Stomach (tissue), 19 donors: ENCODE data around the gene TIMM8A. TPM values are rescaled to one million over a fixed set of nuclear protein-coding genes. Genes with fewer than 3 reads are reported as not detected.
A peak's percentile ranks its signal among the peaks of the same experiment; 100 is the strongest.

Experiments
- DNase-seq, 2 donors: peaks; one replicate each; pipeline versions ENCODE4 v3.0.0 to v3.0.0-alpha.2; 2013 to 2019
- H3K27ac ChIP-seq, 5 donors: fragments of 200-600 bp in 4 of 5; sonication (generic) in 4 of 5; one replicate each; pipeline ENCODE4 v1.5.1; 2013 to 2019; ENCODE audit warnings: mild to moderate bottlenecking in 1 of 5, moderate library complexity in 1 of 5
- H3K27me3 ChIP-seq, 3 donors: fragments of 200-600 bp; sonication (generic); one replicate each; pipeline ENCODE4 v1.5.1; 2017 to 2019; ENCODE audit warnings: mixed run types in 1 of 3
- H3K36me3 ChIP-seq, 4 donors: fragments of 200-600 bp; sonication (generic); 1 replicate in 3 of 4; 2 replicates in 1 of 4; pipeline ENCODE4 v1.5.1; 2016 to 2019
- H3K4me1 ChIP-seq, 4 donors: fragments of 200-600 bp; sonication (generic); one replicate each; pipeline ENCODE4 v1.5.1; 2016 to 2019
- H3K4me3 ChIP-seq, 4 donors: fragments of 200-600 bp; sonication (generic) in 3 of 4; one replicate each; pipeline ENCODE4 v1.5.1; 2016 to 2019; ENCODE audit warnings: mild to moderate bottlenecking in 1 of 4
- H3K9me3 ChIP-seq, 4 donors: fragments of 200-600 bp; sonication (generic); one replicate each; pipeline ENCODE4 v1.5.1; 2016 to 2019
- EP300 ChIP-seq: sonication (generic); formaldehyde crosslinking; IDR thresholded peaks from one replicate; pipeline ENCODE4 v1.6.1; 2017; ENCODE audit warnings: antibody characterized with exemption
- POLR2A ChIP-seq, 4 donors: fragments of 450-650 bp; IDR thresholded peaks; one replicate each; pipeline ENCODE4 v1.6.1; 2016; ENCODE audit warnings: antibody characterized with exemption in 4 of 4, control low read depth in 2 of 4, mild to moderate bottlenecking in 1 of 4, moderate library complexity in 1 of 4
- POLR2AphosphoS5 ChIP-seq, 3 donors: sonication (generic); formaldehyde crosslinking; IDR thresholded peaks; one replicate each; pipeline ENCODE4 v1.6.1; 2016; ENCODE audit warnings: antibody characterized with exemption in 3 of 3
- WGBS, 5 donors: extraction: QIAGEN DNeasy Blood & Tissue Kit in 3 of 5; methylation state at CpG; one replicate each; pipeline versions ENCODE4 v1.1.5 to v1.1.7; 2013 to 2018; 5-methylcytosine and 5-hydroxymethylcytosine counted together
- intact Hi-C: fragments of 100-400 bp; cut with DNase I; formaldehyde crosslinking; loops from one replicate; pipeline ENCODE4 v1.15.1; 2023; ENCODE audit warnings: low total_unique reads
- long read RNA-seq, 10 donors: transcript quantifications; one replicate each; lab custom pipeline, GENCODE V29; 2026
- polyA plus RNA-seq, 3 donors: library from polyadenylated mRNA; stranded (reverse); fragments of 200-250 nt; gene quantifications; one replicate each; pipeline ENCODE4 v1.2.3, GENCODE V29; 2013
- total RNA-seq, 5 donors: library from RNA; depleted of rRNA; stranded (reverse); fragments of >200 nt; gene quantifications; one replicate each; pipeline versions ENCODE4 v1.1.0 to v1.2.3, GENCODE V29; 2014 to 2016
- TF ChIP-seq, protein P1 (sequence below), 7 experiments: fragments of 450-650 bp in 4 of 7; fragments of 200-600 bp in 3 of 7; sonication (generic) in 3 of 7; IDR thresholded peaks; one replicate each; pipeline ENCODE4 v1.5.1; 2016 to 2019; ENCODE audit warnings: antibody characterized with exemption in 7 of 7, control low read depth in 2 of 7, mild to moderate bottlenecking in 1 of 7
- donor health status: healthy with polysubstance abuse.
- donor health status: Bipolar disorder and iron deficiency.
- donor health status: healthy.

The TIMM8A gene
- total RNA-seq (1 to 10 TPM in 4 of 5 donors, not detected in 1; 4.6 to 8.8 (median 7.2) TPM), polyA plus RNA-seq (10 to 100 TPM in 1 of 3 donors, 1 to 10 TPM in 2; 6.9 to 10.9 (median 9.3) TPM)
- long read RNA-seq, donor 1, partial matches to known transcripts: 0 of 3 reads
- long read RNA-seq, donor 1, other reads (novel, unspliced or antisense): 0 of 3 reads
- long read RNA-seq, donor 2, partial matches to known transcripts: 0 of 3 reads
- long read RNA-seq, donor 2, other reads (novel, unspliced or antisense): 0 of 3 reads
- long read RNA-seq, donor 3, transcript TIMM8A-205 (2 exons, 1,194 nt): major isoform, 5 of 5 reads
- long read RNA-seq, donor 3, partial matches to known transcripts: 0 of 5 reads
- long read RNA-seq, donor 3, other reads (novel, unspliced or antisense): 0 of 5 reads
- long read RNA-seq, donor 4: 0 reads
- long read RNA-seq, donor 5, transcript TIMM8A-205 (2 exons, 1,194 nt): major isoform, 6 of 6 reads
- long read RNA-seq, donor 5, partial matches to known transcripts: 0 of 6 reads
- long read RNA-seq, donor 5, other reads (novel, unspliced or antisense): 0 of 6 reads
- long read RNA-seq, donor 6, transcript TIMM8A-205 (2 exons, 1,194 nt): major isoform, 8 of 9 reads
- long read RNA-seq, donor 6, partial matches to known transcripts: 0 of 9 reads
- long read RNA-seq, donor 6, other reads (novel, unspliced or antisense): 0 of 9 reads
- long read RNA-seq, donor 7, transcript TIMM8A-205 (2 exons, 1,194 nt): major isoform, 5 of 6 reads
- long read RNA-seq, donor 7, partial matches to known transcripts: 0 of 6 reads
- long read RNA-seq, donor 7, other reads (novel, unspliced or antisense): 0 of 6 reads
- long read RNA-seq, donor 8, transcript TIMM8A-205 (2 exons, 1,194 nt): major isoform, 7 of 8 reads
- long read RNA-seq, donor 8, partial matches to known transcripts: 0 of 8 reads
- long read RNA-seq, donor 8, other reads (novel, unspliced or antisense): 0 of 8 reads
- long read RNA-seq, donor 9, transcript TIMM8A-205 (2 exons, 1,194 nt): major isoform, 7 of 7 reads
- long read RNA-seq, donor 9, partial matches to known transcripts: 0 of 7 reads
- long read RNA-seq, donor 9, other reads (novel, unspliced or antisense): 0 of 7 reads
- long read RNA-seq, donor 10, partial matches to known transcripts: 0 of 1 reads
- long read RNA-seq, donor 10, other reads (novel, unspliced or antisense): 0 of 1 reads

DNA sequence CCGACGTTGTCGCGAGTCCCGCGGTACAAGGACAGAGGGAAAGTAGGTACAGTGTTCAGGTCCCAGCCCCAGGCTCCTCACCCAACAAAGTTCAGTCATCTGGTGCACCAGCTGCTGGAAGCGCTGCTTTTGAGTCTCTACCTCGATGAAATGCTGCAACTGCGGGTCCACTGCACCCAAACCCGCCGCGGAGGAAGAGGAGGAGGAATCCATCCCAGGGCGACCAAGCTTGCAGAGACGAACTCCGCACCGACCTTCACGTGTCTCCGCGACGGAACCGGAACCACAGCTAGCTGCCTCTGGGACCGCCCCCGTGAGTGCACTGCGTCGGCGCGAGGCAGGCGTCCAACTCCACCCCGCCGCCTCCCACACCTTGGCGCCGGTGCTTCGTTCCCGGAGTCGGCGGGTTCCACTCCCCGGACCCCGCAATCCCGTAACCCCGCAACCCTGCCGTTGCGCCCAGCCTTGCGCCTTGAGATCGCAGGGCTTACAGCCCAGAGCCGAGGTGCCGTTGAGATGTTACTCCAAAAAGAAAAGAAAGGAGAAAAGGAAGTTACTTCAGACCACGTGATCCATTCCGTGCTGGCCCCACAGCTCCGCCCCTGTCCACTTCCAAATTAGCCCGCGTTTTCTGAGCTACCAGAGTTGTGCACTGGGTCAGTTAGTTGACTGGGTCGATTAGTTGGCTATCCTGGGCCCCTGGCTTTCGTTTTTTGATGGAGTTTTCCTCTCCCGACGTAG lies at the start of gene TIMM8A:
Gene TIMM8A (minus strand): TSS at position 291 of the 741 bp plus-strand sequence. CDS start 78 bp downstream, at position 213.
- DNase-seq: peak; percentile 78 to 93
- intact Hi-C loops: no loop called here
- 0 to 48% (median 4%) methylated on average over 8 to 55 of the region's 55 CpGs for WGBS, 5 donors

DNA sequence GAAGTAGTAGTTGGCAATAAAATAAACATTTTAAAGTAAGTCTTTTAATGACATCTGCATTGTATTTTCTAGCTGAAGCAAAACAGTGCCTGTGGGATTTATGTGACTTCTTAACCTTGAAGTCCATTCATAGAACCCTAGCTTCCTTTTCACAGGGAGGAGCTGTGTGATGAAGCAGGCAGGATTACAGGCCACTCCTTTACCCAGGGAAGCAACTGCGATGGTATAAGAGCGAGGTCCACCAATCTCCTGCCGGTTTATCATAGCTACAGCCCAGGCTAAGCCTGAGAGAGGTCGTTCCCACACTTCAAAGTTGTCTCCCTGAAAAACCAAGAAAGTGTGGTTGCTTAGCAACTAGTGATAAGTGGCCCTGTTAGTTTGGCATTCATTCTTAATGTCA lies 49.2 kb upstream of the TIMM8A start:
- H3K27ac ChIP-seq: no peak overlapping the region
- DNase-seq: no peak
- peaks cover 0 to 4% (median 0%) of the 10 kb centered on the region in 3 donors for H3K27me3 ChIP-seq

More for the DNA sequence above, at the start of gene TIMM8A:
- H3K27ac ChIP-seq: peak within 1 kb of the TSS; percentile 84 to 90 (median 86)
- H3K4me3 ChIP-seq: peak within 1 kb of the TSS; percentile 54 to 77 (median 70)
- TF ChIP-seq EP300: no peak
- TF ChIP-seq POLR2AphosphoS5 (IDR thresholded peaks at IDR 0.05): peak; percentile 33 to 85 (median 63)
- peaks cover 0 to 17% (median 1%) of the 10 kb centered on the region in 4 donors for H3K36me3 ChIP-seq
- no peaks in the 10 kb centered on the region for H3K27me3 ChIP-seq
- peaks cover 0 to 18% (median 6%) of the 10 kb centered on the region in 4 donors for H3K4me1 ChIP-seq
- no peaks in the 10 kb centered on the region for H3K9me3 ChIP-seq

GRCh38 chrX:101395789-101396188 lies 47.2 kb upstream of the TIMM8A start:
- Histone ChIP-seq H3K36me3 (peaks cover 0 to 22% (median 14%) of the 10 kb centered on the region in 4 donors), H3K9me3 (no peaks in the 10 kb centered on the region), H3K27ac (no peak overlapping the region), H3K4me1 (peaks cover 0 to 13% (median 3%) of the 10 kb centered on the region in 4 donors), H3K27me3 (peaks cover 0 to 4% (median 0%) of the 10 kb centered on the region in 3 donors), H3K4me3 (no peak overlapping the region)
- DNase-seq: no peak
- TF ChIP-seq, protein P1, sequence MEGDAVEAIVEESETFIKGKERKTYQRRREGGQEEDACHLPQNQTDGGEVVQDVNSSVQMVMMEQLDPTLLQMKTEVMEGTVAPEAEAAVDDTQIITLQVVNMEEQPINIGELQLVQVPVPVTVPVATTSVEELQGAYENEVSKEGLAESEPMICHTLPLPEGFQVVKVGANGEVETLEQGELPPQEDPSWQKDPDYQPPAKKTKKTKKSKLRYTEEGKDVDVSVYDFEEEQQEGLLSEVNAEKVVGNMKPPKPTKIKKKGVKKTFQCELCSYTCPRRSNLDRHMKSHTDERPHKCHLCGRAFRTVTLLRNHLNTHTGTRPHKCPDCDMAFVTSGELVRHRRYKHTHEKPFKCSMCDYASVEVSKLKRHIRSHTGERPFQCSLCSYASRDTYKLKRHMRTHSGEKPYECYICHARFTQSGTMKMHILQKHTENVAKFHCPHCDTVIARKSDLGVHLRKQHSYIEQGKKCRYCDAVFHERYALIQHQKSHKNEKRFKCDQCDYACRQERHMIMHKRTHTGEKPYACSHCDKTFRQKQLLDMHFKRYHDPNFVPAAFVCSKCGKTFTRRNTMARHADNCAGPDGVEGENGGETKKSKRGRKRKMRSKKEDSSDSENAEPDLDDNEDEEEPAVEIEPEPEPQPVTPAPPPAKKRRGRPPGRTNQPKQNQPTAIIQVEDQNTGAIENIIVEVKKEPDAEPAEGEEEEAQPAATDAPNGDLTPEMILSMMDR (IDR thresholded peaks at IDR 0.05): no peak
- TF ChIP-seq POLR2AphosphoS5 (IDR thresholded peaks at IDR 0.05): no peak
- no peak for TF ChIP-seq POLR2A (IDR thresholded peaks at IDR 0.05)
- TF ChIP-seq EP300: no peak
- intact Hi-C loops: no loop called here
- WGBS, 5 donors: 79 to 100% (median 88%) methylated on average over 1 of the region's 1 CpG

More for the DNA sequence above, 49.2 kb upstream of the TIMM8A start:
- TF ChIP-seq POLR2AphosphoS5 (IDR thresholded peaks at IDR 0.05) (no peak), POLR2A (IDR thresholded peaks at IDR 0.05) (no peak), EP300 (no peak)
- TF ChIP-seq, protein P1 (IDR thresholded peaks at IDR 0.05): no peak
- 21 to 37% (median 29%) methylated on average over 4 of the region's 4 CpGs for WGBS, 5 donors
- Histone ChIP-seq H3K9me3 (no peaks in the 10 kb centered on the region), H3K4me1 (peaks cover 0 to under 1% (median 0%) of the 10 kb centered on the region in 4 donors), H3K4me3 (no peak overlapping the region), H3K36me3 (peaks cover 0 to 36% (median 31%) of the 10 kb centered on the region in 4 donors)
- intact Hi-C loops: no loop called here

DNA sequence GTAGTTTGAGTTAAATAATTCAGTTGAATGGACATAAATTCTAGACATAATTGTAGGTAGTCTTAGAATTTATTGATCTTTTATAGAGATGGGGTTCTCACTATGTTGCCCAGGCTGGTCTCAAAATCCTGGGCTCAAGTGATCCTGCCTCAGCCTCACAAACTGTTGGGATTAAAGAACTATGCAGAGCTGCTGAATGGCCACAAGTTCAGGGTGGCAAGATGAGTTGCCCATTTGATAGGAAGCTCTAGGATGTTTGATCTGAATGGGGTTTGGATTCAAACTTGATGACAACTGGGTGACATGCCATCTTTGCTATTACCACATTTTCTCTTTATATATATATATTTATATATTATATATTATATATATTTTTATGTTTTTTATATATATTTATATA lies 45.8 kb upstream of the TIMM8A start:
- H3K27me3 ChIP-seq: peaks cover 0 to 4% (median 0%) of the 10 kb centered on the region in 3 donors
- intact Hi-C loops: no loop called here
- H3K36me3 ChIP-seq: peaks cover 0 to 22% (median 7%) of the 10 kb centered on the region in 4 donors
- H3K27ac ChIP-seq: no peak overlapping the region
- no peaks in the 10 kb centered on the region for H3K9me3 ChIP-seq
- H3K4me3 ChIP-seq: no peak overlapping the region
- TF ChIP-seq, protein P1 (IDR thresholded peaks at IDR 0.05): no peak
- no peak for DNase-seq
- H3K4me1 ChIP-seq: peaks cover 0 to 13% (median 3%) of the 10 kb centered on the region in 4 donors
